Stimulated activated CD4-positive, alpha-beta T cell treated with anti-CD3 and anti-CD28 coated beads, Interleukin-1b, Interleukin-23, amount 100 ng/mL, for 24 hours (primary cell): ENCODE measurements around the gene UGT1A8.

Experiments used
- DNase-seq, 4 experiments: peaks; one replicate each; pipeline ENCODE4 v3.0.0-alpha.2; 2020; ENCODE audit warnings: low read depth in 4 of 4, low spot score in 1 of 4

UGT1A8 gene

DNA sequence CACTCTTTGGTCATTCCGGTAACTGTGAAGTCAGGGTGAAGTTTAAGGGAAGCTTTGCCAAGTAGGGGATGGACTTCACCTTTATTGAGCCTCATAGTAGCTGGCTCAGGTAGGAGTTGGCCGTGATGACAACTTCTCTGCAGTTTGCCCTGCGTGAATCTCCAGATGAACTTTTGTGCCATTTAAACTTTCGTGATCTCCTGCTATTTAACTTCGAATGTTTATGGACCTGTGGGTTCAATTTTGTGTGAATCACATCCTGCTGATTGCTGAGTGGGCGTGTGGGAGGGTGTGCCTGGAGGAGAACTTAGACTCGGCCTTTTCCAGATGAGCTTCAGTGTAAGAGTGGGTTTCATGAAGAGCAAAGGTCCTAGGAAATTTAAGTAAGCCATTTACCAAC is 146.8 kb downstream of the UGT1A8 start:
- DNase-seq: no peak

DNA sequence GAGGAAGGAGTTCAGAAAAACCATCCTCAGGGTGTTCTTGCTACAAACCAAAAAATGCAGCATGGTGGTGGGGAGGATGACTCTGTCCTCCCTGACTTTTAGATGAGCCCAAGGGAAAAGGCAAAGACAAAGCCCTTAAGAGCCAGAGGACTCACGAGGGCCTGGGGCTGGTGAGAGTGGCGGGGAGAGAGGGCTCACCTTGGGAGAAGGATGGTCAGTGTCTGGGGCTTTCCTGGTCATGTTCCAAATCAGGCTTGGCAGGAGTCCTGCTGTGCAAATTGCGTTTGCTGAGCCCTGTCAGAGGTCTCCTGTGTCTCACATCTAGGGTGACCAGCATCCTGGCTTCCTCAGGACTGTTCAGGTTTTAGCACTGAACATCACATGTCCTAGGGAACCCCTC is 147.3 kb downstream of the UGT1A8 start:
- DNase-seq: no peak

DNA sequence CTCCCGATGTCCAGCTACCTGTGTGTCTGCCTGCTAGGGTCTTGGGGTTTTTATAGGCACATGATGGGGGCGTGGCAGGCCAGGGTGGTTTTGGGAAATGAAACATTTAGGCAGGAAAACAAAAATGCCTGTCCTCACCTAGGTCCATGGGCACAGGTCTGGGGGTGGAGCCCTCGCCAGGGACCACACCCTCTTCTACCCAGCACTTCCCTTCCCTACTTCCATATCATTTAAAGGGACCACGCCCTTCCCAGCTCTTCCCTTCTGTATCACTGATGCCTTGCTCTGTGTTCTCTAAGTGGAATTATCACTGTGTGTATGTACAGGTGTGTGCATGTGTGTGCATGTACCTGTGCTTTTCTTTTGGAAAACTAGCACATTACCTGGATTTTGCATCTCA is 149.0 kb downstream of the UGT1A8 start:
- DNase-seq: no peak

DNA sequence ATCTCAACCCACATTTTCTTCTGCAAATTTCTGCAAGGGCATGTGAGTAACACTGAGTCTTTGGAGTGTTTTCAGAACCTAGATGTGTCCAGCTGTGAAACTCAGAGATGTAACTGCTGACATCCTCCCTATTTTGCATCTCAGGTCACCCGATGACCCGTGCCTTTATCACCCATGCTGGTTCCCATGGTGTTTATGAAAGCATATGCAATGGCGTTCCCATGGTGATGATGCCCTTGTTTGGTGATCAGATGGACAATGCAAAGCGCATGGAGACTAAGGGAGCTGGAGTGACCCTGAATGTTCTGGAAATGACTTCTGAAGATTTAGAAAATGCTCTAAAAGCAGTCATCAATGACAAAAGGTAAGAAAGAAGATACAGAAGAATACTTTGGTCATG is 150.6 kb downstream of the UGT1A8 start:
- DNase-seq: no peak

DNA sequence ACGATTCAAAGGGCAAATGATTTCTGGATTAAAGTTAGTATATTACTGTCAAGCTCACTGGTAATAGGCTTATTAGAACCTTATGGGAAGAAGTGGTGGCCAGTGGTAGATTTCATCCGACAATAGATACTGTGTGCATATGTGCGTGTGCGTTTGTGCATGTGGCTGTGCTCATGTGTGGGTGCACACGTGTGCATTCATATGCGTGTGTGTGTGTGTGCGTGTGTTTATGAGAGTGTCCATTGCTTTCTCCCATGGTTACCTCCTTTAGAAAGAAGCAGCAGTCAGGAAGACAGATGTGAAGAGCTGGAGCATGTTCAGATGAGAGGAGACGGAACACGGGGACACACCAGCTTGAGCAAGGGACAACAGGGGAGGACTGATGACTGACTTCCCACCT is 151.8 kb downstream of the UGT1A8 start:
- no peak for DNase-seq

DNA sequence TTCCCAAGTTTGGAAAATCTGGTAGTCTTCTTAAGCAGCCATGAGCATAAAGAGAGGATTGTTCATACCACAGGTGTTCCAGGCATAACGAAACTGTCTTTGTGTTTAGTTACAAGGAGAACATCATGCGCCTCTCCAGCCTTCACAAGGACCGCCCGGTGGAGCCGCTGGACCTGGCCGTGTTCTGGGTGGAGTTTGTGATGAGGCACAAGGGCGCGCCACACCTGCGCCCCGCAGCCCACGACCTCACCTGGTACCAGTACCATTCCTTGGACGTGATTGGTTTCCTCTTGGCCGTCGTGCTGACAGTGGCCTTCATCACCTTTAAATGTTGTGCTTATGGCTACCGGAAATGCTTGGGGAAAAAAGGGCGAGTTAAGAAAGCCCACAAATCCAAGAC is 154.7 kb downstream of the UGT1A8 start:
- DNase-seq: no peak

DNA sequence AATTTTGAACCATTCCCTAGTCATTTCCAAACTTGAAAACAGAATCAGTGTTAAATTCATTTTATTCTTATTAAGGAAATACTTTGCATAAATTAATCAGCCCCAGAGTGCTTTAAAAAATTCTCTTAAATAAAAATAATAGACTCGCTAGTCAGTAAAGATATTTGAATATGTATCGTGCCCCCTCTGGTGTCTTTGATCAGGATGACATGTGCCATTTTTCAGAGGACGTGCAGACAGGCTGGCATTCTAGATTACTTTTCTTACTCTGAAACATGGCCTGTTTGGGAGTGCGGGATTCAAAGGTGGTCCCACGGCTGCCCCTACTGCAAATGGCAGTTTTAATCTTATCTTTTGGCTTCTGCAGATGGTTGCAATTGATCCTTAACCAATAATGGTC is 155.2 kb downstream of the UGT1A8 start:
- DNase-seq: no peak

DNA sequence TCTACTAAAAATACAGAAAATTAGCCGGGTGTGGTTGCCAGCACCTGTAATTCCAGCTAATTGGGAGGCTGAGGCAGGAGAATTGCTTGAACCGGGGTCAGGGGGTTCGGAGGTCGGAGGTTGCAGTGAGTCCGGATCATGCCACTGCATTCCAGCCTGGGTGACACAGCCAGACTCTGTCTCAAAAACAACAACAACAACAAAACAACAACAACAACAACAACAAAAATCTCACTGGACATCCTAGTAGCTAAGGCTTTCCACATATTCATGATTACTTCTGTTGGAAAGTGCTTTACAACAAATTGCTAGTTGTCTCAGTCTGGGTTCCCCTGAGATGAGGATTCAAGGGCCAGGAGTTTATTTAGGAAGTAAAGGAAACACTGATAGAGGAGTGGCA is 156.4 kb downstream of the UGT1A8 start:
- no peak for DNase-seq

DNA sequence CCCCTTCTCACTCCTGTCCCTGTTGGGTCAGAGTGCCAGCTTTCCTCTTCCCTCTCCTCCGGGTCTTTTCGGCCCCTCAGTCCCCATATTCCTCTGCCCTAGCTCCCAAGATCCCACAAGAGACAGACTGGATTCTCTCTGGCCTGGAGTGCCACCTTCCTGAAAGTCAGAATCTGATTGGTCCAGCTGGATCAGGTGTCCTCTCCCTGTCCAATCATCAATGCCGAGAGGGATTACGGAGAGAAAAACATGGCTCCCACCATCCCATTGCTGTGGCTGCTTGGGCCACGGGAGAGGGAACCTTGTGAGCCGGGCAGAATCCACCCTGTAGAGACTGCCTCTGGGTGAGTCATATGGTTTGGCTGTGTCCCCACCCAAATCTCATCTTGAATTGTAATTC is 158.0 kb downstream of the UGT1A8 start:
- no peak for DNase-seq

DNA sequence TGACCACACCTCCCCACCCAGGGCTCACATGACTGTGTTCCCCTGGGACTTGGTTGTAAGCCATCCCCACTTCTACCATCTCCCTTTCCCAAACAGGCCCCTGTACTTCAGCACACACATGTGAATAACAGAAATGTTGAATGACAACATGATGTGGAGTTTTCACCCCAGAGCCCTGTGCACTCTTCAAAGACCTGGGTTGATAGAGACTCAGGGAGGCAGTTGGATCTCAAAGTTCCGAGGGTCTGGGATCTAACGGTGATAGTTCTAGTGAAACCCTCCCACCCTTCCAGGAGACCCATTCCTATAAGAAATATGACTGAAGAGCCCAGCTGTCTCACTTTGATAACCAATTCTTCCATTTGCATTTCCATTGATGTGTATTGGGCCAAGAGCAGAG is 160.6 kb downstream of the UGT1A8 start, which contains the start of gene MROH2A:
Gene MROH2A, plus strand, starts transcription at position 301 of the 400 bp plus-strand sequence. CDS start 1,029 bp downstream, outside the sequence.
- no peak for DNase-seq

DNA sequence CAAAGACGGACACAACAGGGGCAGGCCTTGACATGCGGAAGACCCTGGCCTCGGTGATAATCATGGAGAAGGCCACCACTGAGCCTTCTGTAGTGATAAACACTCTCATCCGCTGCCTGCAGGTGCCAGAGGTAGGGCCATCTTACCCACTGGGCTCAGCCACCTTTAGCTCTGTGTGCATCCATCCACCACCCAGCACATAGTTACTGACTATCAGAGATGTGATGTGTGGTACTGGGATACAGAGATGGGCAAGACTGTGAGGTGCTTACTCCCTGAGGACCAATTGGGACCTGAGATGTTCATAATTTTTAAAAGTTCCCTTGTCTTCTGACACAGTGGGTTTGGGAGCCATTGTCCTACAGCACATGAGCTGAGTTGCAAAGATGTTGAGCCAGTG is 162.3 kb downstream of the UGT1A8 start:
- DNase-seq: no peak

DNA sequence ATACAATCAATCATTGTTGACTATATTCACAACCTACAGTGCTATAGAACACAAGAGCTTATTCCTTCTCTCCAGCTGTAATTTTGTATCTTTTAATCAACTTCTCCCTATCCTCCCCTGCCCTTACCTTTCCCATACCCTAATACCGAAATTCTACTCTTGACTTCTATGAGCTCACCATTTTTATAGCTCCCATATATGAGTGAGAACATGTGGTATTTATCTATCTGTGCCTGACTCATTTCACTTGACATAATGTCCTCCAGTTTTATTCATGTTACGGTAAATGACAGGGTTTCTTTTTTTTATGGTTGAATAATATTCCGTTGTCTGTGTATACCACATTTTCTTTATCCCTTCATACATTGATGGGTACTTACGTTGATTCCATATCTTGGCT is 163.3 kb downstream of the UGT1A8 start:
- no peak for DNase-seq

DNA sequence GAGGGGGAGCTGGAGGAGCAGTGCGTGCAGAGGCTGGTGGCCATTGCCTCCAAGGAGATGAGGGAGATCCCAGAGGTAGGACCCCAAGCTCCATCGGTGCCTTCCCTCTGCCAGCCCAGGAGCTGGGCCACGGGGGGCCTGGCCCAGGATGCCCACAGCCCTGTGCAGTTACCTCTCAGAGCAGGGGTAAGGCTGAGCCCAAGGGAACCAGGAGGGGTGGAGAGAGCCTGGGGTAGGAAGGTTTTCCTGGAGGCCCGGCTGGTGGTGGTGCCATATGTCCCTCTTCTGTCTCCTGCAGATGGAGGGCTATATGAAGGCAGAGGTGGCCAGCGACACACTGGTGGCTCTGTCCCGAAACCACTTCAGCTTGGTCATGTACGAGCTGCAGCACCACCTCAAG is 172.1 kb downstream of the UGT1A8 start:
- DNase-seq: no peak

DNA sequence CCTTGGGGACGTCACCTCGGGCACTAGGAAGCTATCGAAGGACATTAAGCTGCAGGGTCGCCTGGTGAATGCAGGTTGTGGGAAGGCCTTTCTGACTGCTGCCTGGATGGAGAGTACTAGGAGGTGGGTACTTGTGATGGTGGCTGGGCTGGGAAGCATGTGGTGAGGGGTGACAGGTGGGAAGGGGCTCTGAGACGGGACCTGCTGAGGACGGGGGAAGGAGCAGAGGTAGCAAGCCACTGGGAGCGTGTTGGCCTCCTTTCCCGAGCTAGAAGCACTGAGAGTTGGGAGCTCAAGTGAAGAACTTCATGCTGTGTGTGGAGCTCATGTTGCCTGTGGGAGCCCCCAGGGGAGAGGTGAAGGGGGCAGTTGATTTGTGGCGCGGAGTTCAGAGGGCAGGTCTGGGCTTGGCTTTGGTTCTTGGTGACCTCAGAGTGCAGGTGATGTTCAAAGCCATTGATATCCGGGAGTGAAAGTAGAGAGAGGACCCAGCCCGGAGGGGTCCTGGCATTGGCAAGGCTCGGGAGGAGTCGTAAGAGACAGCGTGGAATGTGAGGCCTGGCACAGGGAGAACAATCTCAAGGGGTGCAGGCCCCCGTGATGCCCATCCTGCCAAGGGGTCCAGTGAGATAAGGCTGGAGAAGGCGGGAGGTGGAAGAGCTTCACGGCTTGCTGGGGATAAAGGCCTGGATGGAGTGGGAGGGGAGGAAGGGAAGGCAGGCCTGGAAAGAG is 173.9 kb downstream of the UGT1A8 start:
- no peak for DNase-seq

DNA sequence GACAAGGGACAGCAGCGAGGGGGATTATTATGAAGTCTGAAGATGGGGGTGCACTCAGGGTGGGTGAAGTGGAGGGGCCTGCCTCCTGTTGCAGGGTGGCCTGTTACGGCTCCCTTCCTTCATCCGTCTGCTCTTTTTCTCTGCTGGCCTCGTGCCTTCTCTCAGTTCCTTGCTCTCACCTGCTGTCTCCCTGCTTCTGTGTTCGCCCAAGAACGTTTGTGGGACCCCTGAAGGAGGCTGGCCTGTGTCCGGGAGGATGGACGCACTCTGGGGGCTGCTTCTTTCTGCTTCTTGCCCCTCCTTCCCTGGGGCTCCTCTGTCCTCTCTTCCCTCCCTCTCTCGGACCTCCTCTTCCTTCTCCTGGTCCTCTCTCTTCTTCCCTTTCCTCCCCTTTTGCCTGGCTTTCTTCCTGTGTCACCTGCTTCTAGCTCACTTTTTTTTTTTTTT is 174.5 kb downstream of the UGT1A8 start:
- no peak for DNase-seq

DNA sequence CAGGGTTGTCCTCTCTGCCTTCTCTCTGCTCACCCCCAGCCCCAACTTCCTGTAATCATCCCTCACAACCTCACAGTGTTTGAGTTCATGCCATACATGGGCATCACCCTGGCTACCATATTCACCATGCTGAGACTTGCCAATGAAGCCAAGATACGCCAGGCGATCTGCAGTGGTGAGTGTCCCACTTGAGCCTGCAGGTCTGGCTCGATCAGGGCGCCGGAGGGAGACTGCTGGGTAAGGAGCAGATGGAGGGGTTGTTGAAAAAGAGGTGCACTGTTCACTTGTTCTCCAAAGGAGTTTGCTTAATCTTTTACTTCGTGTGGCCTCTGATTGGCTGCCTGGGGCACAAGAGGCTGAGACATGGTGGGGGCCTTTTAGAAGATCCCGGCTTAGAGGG is 175.3 kb downstream of the UGT1A8 start:
- DNase-seq: no peak

DNA sequence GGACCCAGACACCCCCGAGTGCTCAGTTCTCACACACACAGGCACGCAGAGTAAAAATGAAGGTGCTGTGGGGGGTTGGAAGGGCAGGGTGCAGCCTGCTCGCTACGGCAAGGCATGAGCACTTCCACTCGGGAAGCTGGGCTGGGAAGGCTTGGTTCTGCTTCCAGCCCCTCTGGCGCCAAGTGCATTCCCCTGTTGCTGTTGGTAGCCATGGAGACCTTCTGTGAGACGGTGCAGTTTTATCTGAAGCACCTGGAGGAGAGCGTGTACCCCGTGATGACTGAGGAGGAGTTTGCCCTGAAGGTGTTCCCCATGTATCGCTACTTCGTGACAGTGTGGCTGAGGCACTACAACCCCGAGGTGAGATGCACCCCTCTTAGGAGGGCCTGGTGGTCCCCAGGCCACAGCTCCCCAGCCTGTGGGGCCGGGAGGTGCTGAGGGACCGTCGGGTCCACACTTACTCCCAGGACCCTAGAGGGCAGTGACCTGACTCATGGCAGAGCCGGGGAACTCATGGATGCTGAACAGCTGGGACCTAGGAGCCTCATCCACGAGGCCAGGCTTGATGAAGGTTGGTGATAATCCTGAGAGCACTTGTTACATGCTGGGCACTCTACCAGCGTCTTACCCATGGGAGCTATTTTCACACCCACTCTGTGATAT is 176.2 kb downstream of the UGT1A8 start:
- no peak for DNase-seq

DNA sequence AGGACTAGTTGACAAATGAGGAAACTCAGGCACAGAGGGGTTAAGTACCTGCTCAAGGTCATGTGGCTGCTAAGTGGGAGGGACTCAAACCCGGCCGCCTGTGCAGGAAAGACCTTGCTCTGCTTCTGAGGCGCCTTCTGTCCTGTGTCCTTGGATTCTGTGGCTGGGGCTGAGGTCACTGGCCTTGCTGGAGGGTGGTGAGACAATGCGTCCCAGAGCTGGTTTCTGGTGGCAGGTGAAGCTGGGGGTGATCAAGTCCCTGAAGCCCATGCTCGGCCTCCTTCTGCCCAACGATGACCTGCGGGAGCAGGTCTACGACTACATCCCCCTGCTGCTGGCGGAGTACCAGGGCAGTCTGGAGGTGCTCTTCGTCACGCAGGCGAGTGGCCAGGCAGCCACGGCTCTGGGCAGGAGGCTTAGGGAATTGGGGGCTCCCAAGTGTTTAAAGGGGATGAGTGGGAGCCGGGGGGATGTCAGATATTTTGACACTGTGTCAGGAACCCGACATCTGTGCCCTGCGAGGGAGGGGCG is 176.8 kb downstream of the UGT1A8 start:
- DNase-seq: no peak

DNA sequence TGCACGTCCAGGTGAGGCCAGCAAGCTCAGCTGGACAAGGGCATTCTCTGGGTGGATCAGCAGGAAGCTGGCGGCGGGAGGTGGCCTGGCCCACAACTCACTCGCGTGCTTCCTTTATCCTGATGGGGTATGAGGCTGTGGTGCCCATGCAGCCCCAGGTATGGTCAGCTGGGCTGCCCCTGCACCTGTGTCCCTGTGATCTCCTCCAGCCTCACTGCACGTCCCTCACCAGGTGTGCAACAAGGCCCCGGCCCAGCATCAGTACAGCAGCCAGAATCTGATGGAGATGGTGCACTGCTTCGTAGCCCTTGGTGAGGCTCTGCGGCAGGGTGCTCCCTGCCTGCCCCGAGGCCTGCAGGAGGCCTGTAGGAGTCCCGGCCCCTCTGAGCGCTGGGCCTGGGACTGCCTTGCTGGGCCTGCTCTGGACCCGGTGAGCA is 178.3 kb downstream of the UGT1A8 start:
- no peak for DNase-seq

DNA sequence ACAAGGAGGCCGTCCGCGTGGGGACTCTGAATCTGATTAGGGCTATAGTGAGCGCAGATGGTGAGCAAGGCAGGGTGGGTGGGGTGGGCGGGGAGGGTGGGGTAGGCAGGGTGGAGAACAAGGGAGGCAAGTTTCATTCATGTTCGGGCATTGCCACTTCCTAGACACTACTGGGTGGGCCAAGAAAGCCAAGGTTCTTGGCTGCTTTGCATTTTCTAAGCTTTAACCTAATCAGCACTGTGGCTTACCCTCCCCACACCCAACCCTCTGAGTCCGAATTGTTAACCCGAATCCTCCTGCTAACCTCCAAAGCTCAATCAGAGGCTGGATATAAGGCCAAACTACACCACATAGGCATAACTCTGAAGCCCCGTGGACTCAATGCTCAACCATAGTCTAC is 178.8 kb downstream of the UGT1A8 start:
- DNase-seq: no peak

DNA sequence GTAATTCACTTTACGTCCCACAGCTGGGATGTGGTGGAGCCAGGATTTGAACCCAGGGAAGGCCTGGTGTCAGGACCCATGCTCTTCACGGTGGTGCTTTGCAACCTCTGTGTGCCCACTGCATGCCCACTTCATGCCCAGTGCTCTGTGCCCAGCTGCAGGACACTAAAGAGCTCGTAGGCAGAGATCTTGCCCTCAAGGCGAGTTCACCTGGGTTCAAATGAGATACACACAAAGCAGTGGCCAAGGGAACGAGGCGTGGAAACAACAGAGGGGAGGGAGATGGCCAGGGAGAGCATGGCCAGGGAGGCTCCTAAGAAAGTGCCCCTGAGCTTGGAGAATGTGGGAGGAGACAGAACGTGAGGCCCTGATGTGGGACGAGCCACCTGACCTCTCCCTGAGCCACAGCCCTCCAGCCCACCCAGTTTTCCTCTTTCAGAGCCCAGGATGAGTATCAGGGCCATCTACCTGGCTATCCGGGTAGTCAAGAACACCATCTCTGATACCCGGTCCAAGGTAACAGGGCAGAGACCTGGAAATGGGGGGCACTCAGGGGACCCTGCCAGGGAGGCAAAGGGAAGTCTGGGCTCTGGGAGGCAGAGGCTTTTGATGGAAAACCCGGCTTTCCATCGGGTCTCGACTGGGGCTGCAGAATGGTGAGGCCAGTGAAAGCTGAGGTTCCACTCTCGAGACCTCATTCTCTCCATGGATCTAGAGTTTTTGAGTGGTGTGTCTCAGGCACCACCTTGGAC is 181.1 kb downstream of the UGT1A8 start:
- no peak for DNase-seq
